ENCODE data around the gene BTBD19.
"Not testable (repeated sequence)": the region's sequence is repeated elsewhere in the genome, so short reads cannot be mapped to it uniquely, and the experiment has no call there.

The BTBD19 gene

DNA sequence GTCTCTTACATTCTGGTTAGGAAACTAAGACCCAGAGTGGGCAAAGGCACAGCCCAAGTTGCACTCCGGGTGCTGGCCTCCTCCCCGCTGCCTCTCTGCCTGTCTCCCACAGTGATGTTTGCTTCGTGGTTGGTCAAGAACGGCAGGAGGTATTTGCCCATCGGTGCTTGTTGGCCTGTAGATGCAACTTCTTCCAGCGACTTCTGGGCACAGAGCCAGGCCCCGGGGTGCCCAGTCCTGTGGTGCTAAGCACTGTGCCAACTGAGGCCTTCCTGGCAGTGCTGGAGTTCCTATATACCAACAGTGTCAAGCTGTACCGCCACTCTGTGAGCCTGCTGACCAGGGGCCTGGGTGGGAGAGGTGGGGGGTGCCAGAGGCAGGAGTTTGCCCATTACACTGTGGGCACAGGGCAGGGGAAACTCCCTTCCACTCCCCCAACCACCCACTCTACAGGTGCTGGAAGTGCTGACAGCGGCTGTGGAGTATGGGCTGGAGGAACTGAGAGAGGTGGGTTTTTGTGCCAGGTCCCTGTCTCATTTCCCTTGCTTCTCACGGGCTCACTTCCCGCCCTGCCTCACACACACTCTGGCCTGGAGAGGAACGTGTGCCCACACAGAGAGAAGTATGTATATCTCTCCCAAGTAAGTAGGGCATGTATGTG, 1.9 kb downstream of the BTBD19 start:
- H3K27ac ChIP-seq (replicated peaks; ENCODE audit: low read length) = no peak overlapping the region
- no peak overlapping the region for H4K91ac ChIP-seq (ENCODE audit: low read depth, low read length, poor library complexity)
- H3K4me3 ChIP-seq (ENCODE audit: low read length in 2 of 2) = no peak overlapping the region
- peak overlapping the region; percentile 40 for H3K18ac ChIP-seq (ENCODE audit: low read length)
- H3K36me3 ChIP-seq (replicated peaks in 1 of 2; ENCODE audit: control insufficient read depth in 2 of 2, insufficient read depth in 2 of 2, low read length in 2 of 2) = peaks cover 4 to 22% of the 10 kb centered on the region in 2 donors
- no peak overlapping the region for H3K14ac ChIP-seq (ENCODE audit: low read length)
- no peak overlapping the region for H3K23ac ChIP-seq (ENCODE audit: low read depth, low read length, poor library complexity)
- H3K27me3 ChIP-seq (ENCODE audit: control insufficient read depth in 3 of 3, insufficient read depth in 3 of 3, low read depth in 1 of 3, low read length in 3 of 3) = peaks cover 0 to 4% (median 0%) of the 10 kb centered on the region in 3 experiments
- peak overlapping the region; percentile 40 for H2AK5ac ChIP-seq (ENCODE audit: low read depth, low read length)
- H3K9ac ChIP-seq (ENCODE audit: low read depth, low read length, poor library complexity) = no peak overlapping the region
- H3K9me3 ChIP-seq (replicated peaks in 1 of 2; ENCODE audit: control insufficient read depth in 2 of 2, insufficient read depth in 1 of 2, low read depth in 1 of 2, low read length in 2 of 2) = no peaks in the 10 kb centered on the region
- no peak overlapping the region for H2BK12ac ChIP-seq (ENCODE audit: low read length)
- no peak for DNase-seq (ENCODE audit: low spot score)
- H3K4ac ChIP-seq (ENCODE audit: low read length) = no peak overlapping the region
- no peak overlapping the region for H2BK15ac ChIP-seq (ENCODE audit: low read length)
- peaks cover 28 to 43% of the 10 kb centered on the region in 2 donors for H3K4me1 ChIP-seq (ENCODE audit: control insufficient read depth in 2 of 2, insufficient read depth in 1 of 2, low read depth in 1 of 2, low read length in 2 of 2)
- H2BK5ac ChIP-seq (ENCODE audit: low read length) = no peak overlapping the region
- H2AFZ ChIP-seq (ENCODE audit: low read length) = no peak overlapping the region
- H2BK120ac ChIP-seq (ENCODE audit: low read depth, low read length) = peak overlapping the region; percentile 11
- WGBS, 2 donors (ENCODE audit: extremely low coverage in 2 of 2, insufficient read length in 2 of 2, insufficient replicate concordance in 1 of 2) = no CpG with 5 or more reads among the region's 12 CpGs
- H3K4me2 ChIP-seq (ENCODE audit: insufficient read depth, low read length, poor library complexity, severe bottlenecking) = no peak overlapping the region
- no peak overlapping the region for H4K8ac ChIP-seq (ENCODE audit: low read depth, low read length)
- peaks cover 3% of the 10 kb centered on the region for H3K79me1 ChIP-seq (ENCODE audit: low read depth, low read length)

DNA sequence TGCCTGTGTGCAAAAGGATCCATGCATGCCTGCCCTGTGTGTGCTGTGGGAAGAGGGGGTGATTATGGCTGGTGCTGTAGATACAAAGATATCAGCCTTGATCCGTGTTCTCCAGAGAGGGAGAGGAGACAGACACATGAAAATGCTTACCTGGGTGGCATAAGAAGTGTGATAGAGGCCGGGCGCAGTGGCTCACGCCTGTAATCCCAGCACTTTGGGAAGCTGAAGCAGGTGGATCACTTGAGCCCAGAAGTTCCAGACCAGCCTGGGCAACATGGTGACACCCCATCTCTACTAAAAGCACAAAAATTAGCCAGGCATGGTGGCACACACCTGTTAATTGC, 2.4 kb downstream of the BTBD19 start:
- not testable (repeated sequence) for H3K27ac ChIP-seq (replicated peaks; ENCODE audit: low read length); H3K14ac ChIP-seq (ENCODE audit: low read length); H3K4me2 ChIP-seq (ENCODE audit: insufficient read depth, low read length, poor library complexity, severe bottlenecking); H2BK15ac ChIP-seq (ENCODE audit: low read length); H3K9ac ChIP-seq (ENCODE audit: low read depth, low read length, poor library complexity); H3K4ac ChIP-seq (ENCODE audit: low read length); H2AFZ ChIP-seq (ENCODE audit: low read length); H2BK5ac ChIP-seq (ENCODE audit: low read length); H4K8ac ChIP-seq (ENCODE audit: low read depth, low read length); H3K9me3 ChIP-seq (replicated peaks in 1 of 2; ENCODE audit: control insufficient read depth in 2 of 2, insufficient read depth in 1 of 2, low read depth in 1 of 2, low read length in 2 of 2); H3K27me3 ChIP-seq (ENCODE audit: control insufficient read depth in 3 of 3, insufficient read depth in 3 of 3, low read depth in 1 of 3, low read length in 3 of 3); DNase-seq (ENCODE audit: low spot score); H2BK12ac ChIP-seq (ENCODE audit: low read length); H2BK120ac ChIP-seq (ENCODE audit: low read depth, low read length); H4K91ac ChIP-seq (ENCODE audit: low read depth, low read length, poor library complexity); H3K23ac ChIP-seq (ENCODE audit: low read depth, low read length, poor library complexity); H3K79me1 ChIP-seq (ENCODE audit: low read depth, low read length); H3K4me3 ChIP-seq (ENCODE audit: low read length in 2 of 2); H3K18ac ChIP-seq (ENCODE audit: low read length)
- H3K4me1 ChIP-seq (ENCODE audit: control insufficient read depth in 2 of 2, insufficient read depth in 1 of 2, low read depth in 1 of 2, low read length in 2 of 2) = peaks cover 28 to 43% of the 10 kb centered on the region in 2 donors
- WGBS, 2 donors (ENCODE audit: extremely low coverage in 2 of 2, insufficient read length in 2 of 2, insufficient replicate concordance in 1 of 2) = no CpG with 5 or more reads among the region's 4 CpGs
- peak overlapping the region; percentile 40 for H2AK5ac ChIP-seq (ENCODE audit: low read depth, low read length)
- H3K36me3 ChIP-seq (replicated peaks in 1 of 2; ENCODE audit: control insufficient read depth in 2 of 2, insufficient read depth in 2 of 2, low read length in 2 of 2) = peaks cover 2 to 22% of the 10 kb centered on the region in 2 donors

DNA sequence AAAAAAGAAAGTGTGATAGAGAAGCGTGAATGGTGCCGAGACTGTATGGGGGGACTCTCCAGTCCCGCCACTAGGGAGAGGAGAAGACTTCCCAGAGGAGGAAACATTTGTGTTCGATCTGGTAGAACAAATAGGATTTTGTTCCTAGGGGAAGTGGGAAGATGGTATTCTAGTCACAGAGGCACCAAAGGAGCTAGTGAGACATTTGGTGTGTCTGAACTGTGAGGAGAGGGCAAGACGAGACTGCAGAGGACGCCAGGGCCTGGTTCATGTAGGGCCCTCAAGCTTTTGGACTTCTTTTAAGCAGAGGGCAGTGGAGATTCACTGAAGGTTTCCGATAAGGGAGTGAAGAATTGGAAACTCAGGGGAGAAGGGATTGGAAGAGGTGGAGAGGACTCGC, 2.9 kb downstream of the BTBD19 start:
- Histone ChIP-seq H3K4me1 (ENCODE audit: control insufficient read depth in 2 of 2, insufficient read depth in 1 of 2, low read depth in 1 of 2, low read length in 2 of 2) (peaks cover 28 to 43% of the 10 kb centered on the region in 2 donors), H3K27me3 (ENCODE audit: control insufficient read depth in 3 of 3, insufficient read depth in 3 of 3, low read depth in 1 of 3, low read length in 3 of 3) (peaks cover 0 to 4% (median 0%) of the 10 kb centered on the region in 3 experiments), H2BK5ac (ENCODE audit: low read length) (no peak overlapping the region), H3K36me3 (replicated peaks in 1 of 2; ENCODE audit: control insufficient read depth in 2 of 2, insufficient read depth in 2 of 2, low read length in 2 of 2) (peaks cover 2 to 19% of the 10 kb centered on the region in 2 donors), H2AK5ac (ENCODE audit: low read depth, low read length) (no peak overlapping the region), H2BK15ac (ENCODE audit: low read length) (no peak overlapping the region), H3K4ac (ENCODE audit: low read length) (no peak overlapping the region), H3K23ac (ENCODE audit: low read depth, low read length, poor library complexity) (no peak overlapping the region), H3K4me3 (ENCODE audit: low read length in 2 of 2) (no peak overlapping the region), H2BK12ac (ENCODE audit: low read length) (no peak overlapping the region), H4K91ac (ENCODE audit: low read depth, low read length, poor library complexity) (no peak overlapping the region), H3K18ac (ENCODE audit: low read length) (no peak overlapping the region), H3K27ac (replicated peaks; ENCODE audit: low read length) (peak overlapping the region; percentile 27), H2BK120ac (ENCODE audit: low read depth, low read length) (no peak overlapping the region), H4K8ac (ENCODE audit: low read depth, low read length) (no peak overlapping the region), H2AFZ (ENCODE audit: low read length) (no peak overlapping the region), H3K14ac (ENCODE audit: low read length) (no peak overlapping the region), H3K79me1 (ENCODE audit: low read depth, low read length) (peaks cover 3% of the 10 kb centered on the region), H3K9me3 (replicated peaks in 1 of 2; ENCODE audit: control insufficient read depth in 2 of 2, insufficient read depth in 1 of 2, low read depth in 1 of 2, low read length in 2 of 2) (no peaks in the 10 kb centered on the region), H3K4me2 (ENCODE audit: insufficient read depth, low read length, poor library complexity, severe bottlenecking) (no peak overlapping the region), H3K9ac (ENCODE audit: low read depth, low read length, poor library complexity) (no peak overlapping the region)
- DNase-seq (ENCODE audit: low spot score) = no peak
- no CpG with 5 or more reads among the region's 8 CpGs for WGBS, 2 donors (ENCODE audit: extremely low coverage in 2 of 2, insufficient read length in 2 of 2, insufficient replicate concordance in 1 of 2)

DNA sequence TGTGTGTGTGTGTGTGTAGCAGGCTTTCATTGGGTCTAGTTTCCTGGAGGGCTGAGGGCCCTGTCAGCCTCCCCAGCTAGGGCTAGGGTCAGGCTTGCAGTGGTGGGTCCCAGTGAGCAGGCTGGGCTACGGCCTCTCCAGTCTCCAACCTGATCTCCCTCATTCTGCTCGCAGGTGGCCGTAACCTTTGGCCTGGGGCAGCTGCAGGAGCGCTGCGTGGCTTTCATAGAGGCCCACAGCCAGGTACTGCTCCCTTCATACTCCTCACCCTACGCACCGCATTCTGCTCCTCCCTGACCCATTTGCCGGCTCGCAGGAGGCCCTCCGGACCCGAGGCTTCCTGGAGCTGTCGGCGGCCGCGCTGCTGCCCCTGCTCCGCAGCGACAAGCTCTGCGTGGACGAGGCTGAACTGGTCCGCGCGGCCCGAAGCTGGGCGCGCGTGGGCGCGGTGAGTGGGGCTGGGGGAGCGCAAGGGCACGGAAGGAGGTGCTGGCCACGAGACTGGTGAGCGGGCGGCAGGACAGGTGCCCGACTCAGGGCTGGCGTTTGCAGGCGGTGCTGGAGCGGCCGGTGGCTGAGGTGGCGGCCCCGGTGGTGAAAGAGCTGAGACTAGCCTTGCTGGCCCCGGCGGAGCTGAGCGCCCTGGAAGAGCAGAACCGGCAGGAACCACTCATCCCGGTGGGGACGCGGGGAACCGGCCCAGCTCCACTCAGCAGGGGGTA, 4.7 kb downstream of the BTBD19 start:
- Histone ChIP-seq H2AK5ac (ENCODE audit: low read depth, low read length) (peak overlapping the region; percentile 95), H3K18ac (ENCODE audit: low read length) (peak overlapping the region; percentile 97), H3K4ac (ENCODE audit: low read length) (peak overlapping the region; percentile 81), H2BK15ac (ENCODE audit: low read length) (peak overlapping the region; percentile 68), H4K8ac (ENCODE audit: low read depth, low read length) (peak overlapping the region; percentile 21), H2BK12ac (ENCODE audit: low read length) (peak overlapping the region; percentile 75), H3K79me1 (ENCODE audit: low read depth, low read length) (peaks cover 3% of the 10 kb centered on the region), H3K9ac (ENCODE audit: low read depth, low read length, poor library complexity) (peak overlapping the region; percentile 94), H3K36me3 (replicated peaks in 1 of 2; ENCODE audit: control insufficient read depth in 2 of 2, insufficient read depth in 2 of 2, low read length in 2 of 2) (peaks cover 0 to 13% of the 10 kb centered on the region in 2 donors), H3K4me1 (ENCODE audit: control insufficient read depth in 2 of 2, insufficient read depth in 1 of 2, low read depth in 1 of 2, low read length in 2 of 2) (peaks cover 15 to 30% of the 10 kb centered on the region in 2 donors), H3K14ac (ENCODE audit: low read length) (peak overlapping the region; percentile 92), H3K23ac (ENCODE audit: low read depth, low read length, poor library complexity) (peak overlapping the region; percentile 68), H3K4me2 (ENCODE audit: insufficient read depth, low read length, poor library complexity, severe bottlenecking) (peak overlapping the region; percentile 80), H2AFZ (ENCODE audit: low read length) (no peak overlapping the region), H4K91ac (ENCODE audit: low read depth, low read length, poor library complexity) (peak overlapping the region; percentile 96), H3K4me3 (ENCODE audit: low read length in 2 of 2) (peak overlapping the region in 1 of 2 donors; percentile 81), H3K27ac (replicated peaks; ENCODE audit: low read length) (no peak overlapping the region), H2BK120ac (ENCODE audit: low read depth, low read length) (no peak overlapping the region), H3K27me3 (ENCODE audit: control insufficient read depth in 3 of 3, insufficient read depth in 3 of 3, low read depth in 1 of 3, low read length in 3 of 3) (peaks cover 0 to 4% (median 0%) of the 10 kb centered on the region in 3 experiments), H3K9me3 (replicated peaks in 1 of 2; ENCODE audit: control insufficient read depth in 2 of 2, insufficient read depth in 1 of 2, low read depth in 1 of 2, low read length in 2 of 2) (no peaks in the 10 kb centered on the region), H2BK5ac (ENCODE audit: low read length) (peak overlapping the region; percentile 83)
- no CpG with 5 or more reads among the region's 48 CpGs for WGBS, 2 donors (ENCODE audit: extremely low coverage in 2 of 2, insufficient read length in 2 of 2, insufficient replicate concordance in 1 of 2)
- DNase-seq (ENCODE audit: low spot score) = no peak
